Brain microvascular endothelial cell (primary cell): Measurements from ENCODE around the gene CD79A.
A peak's percentile ranks its signal among the peaks of the same experiment; 100 is the strongest.

Source experiments
- DNase-seq: peaks from one replicate; pipeline ENCODE4 v3.0.0-alpha.2; 2020
- H3K27ac ChIP-seq: fragments of 250-450 bp; sonication (Bioruptor Pico); 2 replicates; pipeline ENCODE4 v1.5.1; 2020; ENCODE audit warnings: mild to moderate bottlenecking, moderate library complexity
- H3K27me3 ChIP-seq: fragments of 250-450 bp; sonication (Bioruptor Pico); replicated peaks from 2 replicates; pipeline ENCODE4 v1.5.1; 2020; ENCODE audit warnings: mild to moderate bottlenecking
- H3K36me3 ChIP-seq: fragments of 250-450 bp; sonication (Bioruptor Pico); replicated peaks from 2 replicates; pipeline ENCODE4 v1.5.1; 2020; ENCODE audit warnings: mild to moderate bottlenecking
- H3K4me3 ChIP-seq: 2 replicates; pipeline ENCODE4 v1.5.1; 2011; ENCODE audit warnings: low read depth, mild to moderate bottlenecking, control low read depth, low read length, moderate library complexity
- in situ Hi-C: cut with HindIII; loops from 2 replicates; pipeline ENCODE4 v1.10.0; 2017; ENCODE audit warnings: low sequenced_read_pairs, low pct_ligation_motif_present
- TF ChIP-seq, protein P1 (sequence below): IDR thresholded peaks from 2 replicates; pipeline ENCODE4 v1.5.1; 2011; ENCODE audit warnings: low read depth, mild to moderate bottlenecking, moderate library complexity, low read length, control low read depth, inconsistent platforms; ENCODE audit errors: missing control alignments

The CD79A gene

DNA sequence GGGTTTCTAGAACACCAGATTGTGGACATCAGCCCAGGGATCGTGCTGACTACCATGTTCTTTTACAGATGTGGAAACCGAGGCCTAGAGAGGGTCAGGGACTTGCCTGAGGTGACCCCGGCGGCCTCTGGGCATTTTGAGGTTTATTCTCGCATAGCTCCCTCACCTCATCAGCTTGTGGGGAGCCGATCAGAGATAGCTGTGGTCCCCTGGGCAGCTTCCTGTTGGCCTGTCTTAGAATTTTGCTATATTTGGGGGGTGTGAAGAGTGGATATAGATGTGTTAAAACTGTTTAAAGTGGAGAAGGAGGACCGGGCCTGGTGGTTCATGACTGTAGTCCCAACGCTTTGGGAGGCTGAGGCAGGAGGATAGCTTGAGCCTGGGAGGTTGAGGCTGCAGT lies 12.8 kb downstream of the CD79A start:
- DNase-seq = no peak
- in situ Hi-C loops = no loop called here
- no peaks in the 10 kb centered on the region for H3K27me3 ChIP-seq
- no peak overlapping the region for H3K4me3 ChIP-seq
- TF ChIP-seq, protein P1, sequence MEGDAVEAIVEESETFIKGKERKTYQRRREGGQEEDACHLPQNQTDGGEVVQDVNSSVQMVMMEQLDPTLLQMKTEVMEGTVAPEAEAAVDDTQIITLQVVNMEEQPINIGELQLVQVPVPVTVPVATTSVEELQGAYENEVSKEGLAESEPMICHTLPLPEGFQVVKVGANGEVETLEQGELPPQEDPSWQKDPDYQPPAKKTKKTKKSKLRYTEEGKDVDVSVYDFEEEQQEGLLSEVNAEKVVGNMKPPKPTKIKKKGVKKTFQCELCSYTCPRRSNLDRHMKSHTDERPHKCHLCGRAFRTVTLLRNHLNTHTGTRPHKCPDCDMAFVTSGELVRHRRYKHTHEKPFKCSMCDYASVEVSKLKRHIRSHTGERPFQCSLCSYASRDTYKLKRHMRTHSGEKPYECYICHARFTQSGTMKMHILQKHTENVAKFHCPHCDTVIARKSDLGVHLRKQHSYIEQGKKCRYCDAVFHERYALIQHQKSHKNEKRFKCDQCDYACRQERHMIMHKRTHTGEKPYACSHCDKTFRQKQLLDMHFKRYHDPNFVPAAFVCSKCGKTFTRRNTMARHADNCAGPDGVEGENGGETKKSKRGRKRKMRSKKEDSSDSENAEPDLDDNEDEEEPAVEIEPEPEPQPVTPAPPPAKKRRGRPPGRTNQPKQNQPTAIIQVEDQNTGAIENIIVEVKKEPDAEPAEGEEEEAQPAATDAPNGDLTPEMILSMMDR = no peak
- H3K27ac ChIP-seq = no peak overlapping the region
- H3K36me3 ChIP-seq = peaks cover 25% of the 10 kb centered on the region

DNA sequence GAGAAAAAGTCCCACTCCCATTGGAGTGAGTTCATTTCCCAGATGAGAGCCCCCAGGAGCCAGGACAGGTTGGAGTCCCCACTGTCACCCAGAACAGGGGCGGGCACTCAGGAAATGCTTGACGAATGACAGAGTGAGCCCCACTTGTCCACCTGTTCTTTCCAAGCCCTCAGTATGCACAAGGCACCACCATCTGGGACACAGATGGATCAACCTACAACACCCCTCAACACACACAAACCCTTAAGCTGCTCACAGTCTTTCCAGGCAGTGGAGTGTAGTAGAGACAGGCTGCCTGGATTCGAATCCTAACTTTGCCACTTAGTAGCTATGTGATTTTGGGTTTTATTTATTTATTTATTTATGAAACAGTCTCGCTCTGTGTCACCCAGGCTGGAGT lies 13.9 kb downstream of the CD79A start:
- in situ Hi-C loops = no loop called here
- H3K4me3 ChIP-seq = no peak overlapping the region
- H3K36me3 ChIP-seq = peaks cover 33% of the 10 kb centered on the region
- TF ChIP-seq, protein P1 = no peak
- no peak overlapping the region for H3K27ac ChIP-seq
- H3K27me3 ChIP-seq = no peaks in the 10 kb centered on the region
- no peak for DNase-seq

DNA sequence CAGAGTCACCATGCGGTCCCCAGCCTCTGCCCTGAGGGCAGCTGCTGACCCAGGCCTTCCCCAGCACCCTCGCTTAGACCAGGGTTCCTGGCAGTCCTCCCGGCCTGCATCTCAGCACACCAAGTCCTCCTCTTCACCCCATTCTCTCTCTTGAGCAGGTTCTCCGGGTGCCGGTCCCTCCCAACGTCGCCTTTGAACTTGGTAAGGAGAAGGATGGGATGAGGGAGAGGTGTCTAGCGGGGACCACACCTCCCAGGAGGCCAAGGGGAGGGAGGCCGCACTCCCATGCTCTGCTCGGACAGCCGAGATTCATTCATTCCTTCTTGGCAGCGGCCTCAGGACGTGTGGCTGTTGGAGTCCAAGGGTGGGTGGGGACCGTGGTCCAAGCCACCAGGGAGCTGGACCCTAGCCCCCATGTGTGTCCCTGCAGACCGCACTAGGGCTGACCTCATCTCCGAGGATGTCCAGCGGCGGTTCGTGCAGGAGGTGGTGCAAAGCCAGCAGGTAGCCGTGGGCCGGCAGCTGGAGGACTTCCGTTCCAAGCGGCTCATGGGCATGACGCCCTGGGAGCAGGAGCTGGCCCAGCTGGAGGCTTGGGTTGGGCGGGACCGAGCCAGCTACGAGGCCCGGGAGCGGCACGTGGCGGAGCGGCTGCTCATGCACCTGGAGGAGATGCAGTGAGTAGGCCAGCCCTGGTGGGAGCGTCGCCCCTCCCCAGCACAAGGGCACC lies 15.3 kb downstream of the CD79A start:
- no peak overlapping the region for H3K4me3 ChIP-seq
- no peaks in the 10 kb centered on the region for H3K27me3 ChIP-seq
- no peak overlapping the region for H3K27ac ChIP-seq
- DNase-seq = no peak
- in situ Hi-C loops = no loop called here
- TF ChIP-seq, protein P1 = peak; percentile 5
- H3K36me3 ChIP-seq = peaks cover 39% of the 10 kb centered on the region

DNA sequence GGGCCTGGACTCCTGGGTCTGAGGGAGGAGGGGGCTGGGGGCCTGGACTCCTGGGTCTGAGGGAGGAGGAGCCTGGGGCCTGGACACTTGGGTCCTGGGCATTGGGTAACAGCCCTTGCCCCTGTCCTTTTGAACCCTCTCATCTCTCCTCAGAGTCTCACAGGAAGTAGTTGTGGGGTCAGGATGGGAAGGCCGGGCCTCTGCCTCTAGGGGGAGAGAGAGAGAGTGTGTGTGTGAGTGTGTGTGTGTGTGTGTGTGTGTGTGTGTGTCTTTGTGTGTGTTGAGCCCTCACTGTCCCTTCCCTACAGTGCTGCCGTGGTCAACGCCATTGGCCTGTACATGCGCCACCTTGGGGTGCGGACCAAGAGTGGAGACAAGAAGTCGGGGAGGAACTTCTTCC lies 16.8 kb downstream of the CD79A start:
- peaks cover 53% of the 10 kb centered on the region for H3K36me3 ChIP-seq
- peak; percentile 15 for DNase-seq
- in situ Hi-C loops = no loop called here

DNA sequence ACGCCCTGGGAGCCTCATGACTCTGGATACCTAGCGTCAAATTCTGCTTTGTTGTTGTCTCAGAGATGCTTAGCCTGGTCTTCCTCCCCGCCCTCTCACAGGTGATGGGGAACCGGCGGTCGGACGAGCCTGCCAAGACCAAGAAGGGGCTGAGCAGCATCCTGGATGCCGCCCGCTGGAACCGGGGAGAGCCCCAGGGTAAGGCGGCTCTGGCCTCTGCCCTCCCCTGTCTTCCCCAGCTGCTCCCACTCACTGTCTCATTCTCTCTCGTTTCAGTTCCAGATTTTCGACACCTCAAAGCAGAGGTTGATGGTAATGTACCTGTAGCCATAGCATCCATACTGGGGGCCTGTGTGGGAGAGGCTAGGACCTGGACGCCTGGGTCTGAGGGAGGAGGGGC lies 17.3 kb downstream of the CD79A start:
- DNase-seq = no peak
- H3K4me3 ChIP-seq = no peak overlapping the region
- no peak overlapping the region for H3K27ac ChIP-seq
- TF ChIP-seq, protein P1 = no peak
- peaks cover 50% of the 10 kb centered on the region for H3K36me3 ChIP-seq
- no peaks in the 10 kb centered on the region for H3K27me3 ChIP-seq
- in situ Hi-C loops = no loop called here

More for the DNA sequence above, 16.8 kb downstream of the CD79A start:
- TF ChIP-seq, protein P1 = peak; percentile 54
- H3K4me3 ChIP-seq = no peak overlapping the region
- no peaks in the 10 kb centered on the region for H3K27me3 ChIP-seq
- H3K27ac ChIP-seq = no peak overlapping the region
